Tibial artery (tissue), 4 donors: Measurements from ENCODE around the gene TMEM223.

ENCODE experiments used
- DNase-seq, 2 donors: peaks; one replicate each; pipeline ENCODE4 v3.0.0-alpha.2; 2019
- H3K27ac ChIP-seq, 2 donors: fragments of 200-600 bp; sonication (generic) in 1 of 2; 1 replicate in 1 of 2; 2 replicates in 1 of 2; pipeline ENCODE4 v1.5.1; 2018 to 2019; ENCODE audit warnings: mild to moderate bottlenecking in 1 of 2
- H3K27me3 ChIP-seq, 2 donors: fragments of 200-600 bp; sonication (generic) in 1 of 2; one replicate each; pipeline versions ENCODE4 v1.5.1 to v1.6.0; 2016 to 2019
- H3K36me3 ChIP-seq, 3 donors: fragments of 200-600 bp; sonication (generic) in 2 of 3; one replicate each; pipeline ENCODE4 v1.5.1; 2016 to 2019; ENCODE audit warnings: mild to moderate bottlenecking in 2 of 3
- H3K4me1 ChIP-seq, 4 donors: fragments of 200-600 bp; sonication (generic) in 2 of 4; 1 replicate in 3 of 4; 2 replicates in 1 of 4; pipeline ENCODE4 v1.5.1; 2016 to 2019
- H3K4me3 ChIP-seq, 2 donors: fragments of 200-600 bp; sonication (generic) in 1 of 2; 1 replicate in 1 of 2; 2 replicates in 1 of 2; pipeline ENCODE4 v1.5.1; 2018 to 2019; ENCODE audit warnings: mild to moderate bottlenecking in 2 of 2
- H3K9me3 ChIP-seq, 3 donors: fragments of 200-600 bp; sonication (generic) in 1 of 3; one replicate each; pipeline ENCODE4 v1.5.1; 2016 to 2019
- CTCF ChIP-seq, 2 experiments: fragments of 200-600 bp in 1 of 2; fragments of 450-650 bp in 1 of 2; IDR thresholded peaks; one replicate each; pipeline ENCODE4 v1.5.1; 2017 to 2019; ENCODE audit warnings: antibody characterized with exemption in 2 of 2, mild to moderate bottlenecking in 1 of 2, moderate library complexity in 1 of 2
- intact Hi-C: fragments of 100-400 bp; cut with DNase I; formaldehyde crosslinking; loops from one replicate; pipeline ENCODE4 v1.15.0; 2023; ENCODE audit warnings: low total_unique reads

The TMEM223 gene

GRCh38 chr11:62792202-62792575 is 383 bp upstream of the TMEM223 start:
- peak in 1 of 2 donors; percentile 74 for DNase-seq

GRCh38 chr11:62789576-62789975 is 2.2 kb downstream of the TMEM223 start:
- TF ChIP-seq CTCF (IDR thresholded peaks at IDR 0.05) = no peak
- H3K27ac ChIP-seq = no peak overlapping the region
- H3K4me1 ChIP-seq = peaks cover 0 to 51% (median 43%) of the 10 kb centered on the region in 4 donors
- no peak for DNase-seq
- intact Hi-C loops = no loop called here
- no peaks in the 10 kb centered on the region for H3K27me3 ChIP-seq
- H3K36me3 ChIP-seq = peaks cover 19 to 49% (median 30%) of the 10 kb centered on the region in 3 donors
- no peaks in the 10 kb centered on the region for H3K9me3 ChIP-seq
- no peak overlapping the region for H3K4me3 ChIP-seq

More at GRCh38 chr11:62792202-62792575, 383 bp upstream of the TMEM223 start:
- Histone ChIP-seq H3K4me1 (peaks cover 0 to 43% (median 33%) of the 10 kb centered on the region in 4 donors), H3K36me3 (peaks cover 45 to 75% (median 56%) of the 10 kb centered on the region in 3 donors), H3K9me3 (no peaks in the 10 kb centered on the region), H3K4me3 (peak overlapping the region; percentile 75 to 79), H3K27ac (peak overlapping the region; percentile 75 to 86), H3K27me3 (no peaks in the 10 kb centered on the region)
- intact Hi-C loops = loop anchor here (5.0 kb wide), 1 partner anchor 45 kb away; the partner anchor contains the start of gene WDR74
- TF ChIP-seq CTCF (IDR thresholded peaks at IDR 0.05) = no peak

- Histone ChIP-seq H3K4me3 (no peak overlapping the region), H3K9me3 (no peaks in the 10 kb centered on the region), H3K36me3 (peaks cover 13 to 43% (median 24%) of the 10 kb centered on the region in 3 donors), H3K4me1 (peaks cover 0 to 51% (median 43%) of the 10 kb centered on the region in 4 donors), H3K27ac (no peak overlapping the region), H3K27me3 (no peaks in the 10 kb centered on the region)
- no peak for TF ChIP-seq CTCF (IDR thresholded peaks at IDR 0.05)
- intact Hi-C loops = no loop called here
- DNase-seq = no peak
Observed at GRCh38 chr11:62788991-62789390, 2.8 kb downstream of the TMEM223 start.

GRCh38 chr11:62787005-62787759 is 4.6 kb downstream of the TMEM223 start, which contains the start of gene TMEM179B:
TMEM179B (plus strand) TSS chr11:62787402; CDS start chr11:62787432, 30 bp downstream.
- intact Hi-C loops = loop anchor here (2.0 kb wide), 1 partner anchor 68 kb away; no protein-coding TSS in a partner anchor
- Histone ChIP-seq H3K4me1 (peaks cover 0 to 47% (median 38%) of the 10 kb centered on the region in 4 donors), H3K27me3 (no peaks in the 10 kb centered on the region), H3K36me3 (peaks cover 6 to 33% (median 13%) of the 10 kb centered on the region in 3 donors), H3K27ac (peak within 1 kb of the TSS; percentile 95), H3K4me3 (peak within 1 kb of the TSS; percentile 88 to 89), H3K9me3 (no peaks in the 10 kb centered on the region)
- TF ChIP-seq CTCF (IDR thresholded peaks at IDR 0.05) = peak; percentile 22 to 35
- peak; percentile 99 for DNase-seq

- peak; percentile 86 to 94 for DNase-seq
- intact Hi-C loops = loop anchor here (2.0 kb wide), 1 partner anchor 68 kb away; no protein-coding TSS in a partner anchor
- TF ChIP-seq CTCF (IDR thresholded peaks at IDR 0.05) = peak; percentile 96 to 97
- Histone ChIP-seq H3K27ac (peak overlapping the region; percentile 95), H3K27me3 (no peaks in the 10 kb centered on the region), H3K4me1 (peaks cover 0 to 42% (median 35%) of the 10 kb centered on the region in 4 donors), H3K9me3 (no peaks in the 10 kb centered on the region), H3K4me3 (peak overlapping the region; percentile 88 to 89), H3K36me3 (peaks cover 8 to 37% (median 15%) of the 10 kb centered on the region in 3 donors)
Observed at GRCh38 chr11:62786318-62787004, 5.3 kb downstream of the TMEM223 start.
